ENCODE measurements around the gene CYP4Z1.
"Not testable (repeated sequence)": the region's sequence is repeated elsewhere in the genome, so short reads cannot be mapped to it uniquely, and the experiment has no call there.

GRCh38 chr1:47091476-47091875 is 24.4 kb downstream of the CYP4Z1 start:
- not testable (repeated sequence) for TF ChIP-seq CTCF, POLR2AphosphoS5, EP300 (IDR thresholded peaks at IDR 0.05)

All from upper lobe of left lung (tissue), 4 donors.